ENCODE data around the gene PLA2G1B. TPM values are rescaled to one million over a fixed set of nuclear protein-coding genes. Genes with fewer than 3 reads are reported as not detected.

The PLA2G1B gene
- total and polyA plus RNA-seq, 2 of the 13 experiments (the other 11 are each of a cell fraction or from before 2014, with no cell fraction given): 0.33 to 1.4 TPM

- H2AFZ ChIP-seq (ENCODE audit: low read length): no peak overlapping the region
- 38% methylated on average over 5 of the region's 5 CpGs for WGBS (ENCODE audit: low lambda C conversion rate)
- ChIA-PET CTCF (ENCODE audit: low intra/inter-chr PET ratio, low total read pairs) (no interaction called here), POLR2A (interaction anchor here (1.6 to 7.1 kb wide), 3 partner anchors 12 to 113 kb away, joined by 4 to 76 read pairs (median 35); partner anchors contain the start of genes RNU4-1, RNU4-2, RPLP0 and SIRT4)
- H3K27me3 ChIP-seq (ENCODE audit: control insufficient read depth in 1 of 2, insufficient read depth in 2 of 2, low read length in 2 of 2): no peaks in the 10 kb centered on the region; a peak in 1 of 5 replicates
- no peak overlapping the region for H3K9ac ChIP-seq (ENCODE audit: insufficient read depth, low read depth, low read length)
- in situ Hi-C loops (cut with HindIII; ENCODE audit: extremely low pct_ligation_motif_present, low pct_unique_long_range_greater_than_20kb): no loop called here
- FAIRE-seq (no peak), DNase-seq (ENCODE audit: low spot score) (no peak), ATAC-seq (no peak)
- intact Hi-C loops (cut with micrococcal nuclease; ENCODE audit: unreplicated experiment): no loop called here
- no TSS peak for BruUV-seq (replicated peaks)
- H3K79me2 ChIP-seq (ENCODE audit: insufficient read depth, low read length): peaks cover 4% of the 10 kb centered on the region
- H3K36me3 ChIP-seq (replicated peaks in 1 of 2; ENCODE audit: control insufficient read depth in 1 of 2, insufficient read depth in 2 of 2, low read length in 2 of 2): no peaks in the 10 kb centered on the region
- H3K9me3 ChIP-seq (ENCODE audit: low read length): no peaks in the 10 kb centered on the region
- no peak overlapping the region for H3K4me3 ChIP-seq (replicated peaks in 1 of 3; ENCODE audit: insufficient read depth in 1 of 3, low read depth in 2 of 3, low read length in 3 of 3)
- no peak overlapping the region for H3K4me2 ChIP-seq (ENCODE audit: low read depth, low read length)
- H4K20me1 ChIP-seq (ENCODE audit: insufficient read depth, low read length): no peaks in the 10 kb centered on the region
- no peak overlapping the region for H3K27ac ChIP-seq (ENCODE audit: extremely low read length, insufficient read depth, low read length)
- TF ChIP-seq ZNF629 (CRISPR knock-in tag; conservative IDR thresholded peaks at IDR 0.05): peak; percentile 96
- TF ChIP-seq CTCF (CRISPR knock-in tag; IDR thresholded peaks at IDR 0.05): peak; percentile 27; the same call in 1 of the 2 replicates
- 0 out of 2 replicates have a peak, but pooled peaks have one; percentile 26 for TF ChIP-seq ERF (CRISPR knock-in tag; IDR thresholded peaks at IDR 0.05)
- TF ChIP-seq ZNF777 (CRISPR knock-in tag; IDR thresholded peaks at IDR 0.05): no peak
- H3K4me1 ChIP-seq (ENCODE audit: insufficient read depth, low read length): peaks cover 8% of the 10 kb centered on the region
Observed at GRCh38 chr12:120314220-120314619, 13.4 kb downstream of the PLA2G1B start.

- in situ Hi-C loops (cut with HindIII; ENCODE audit: extremely low pct_ligation_motif_present, low pct_unique_long_range_greater_than_20kb) (no loop called here), intact Hi-C loops (cut with micrococcal nuclease; ENCODE audit: unreplicated experiment) (no loop called here)
- peaks cover 10% of the 10 kb centered on the region for H3K4me1 ChIP-seq (ENCODE audit: insufficient read depth, low read length)
- ATAC-seq: peak; percentile 96
- H3K36me3 ChIP-seq (replicated peaks in 1 of 2; ENCODE audit: control insufficient read depth in 1 of 2, insufficient read depth in 2 of 2, low read length in 2 of 2): no peaks in the 10 kb centered on the region
- peak within 1 kb of the TSS; percentile 91 for H2AFZ ChIP-seq (ENCODE audit: low read length)
- POLR2A ChIA-PET: interaction anchor here (0.7 to 7.1 kb wide), 11 partner anchors 8 to 151 kb away, joined by 3 to 147 read pairs (median 15); partner anchors contain the start of genes COX6A1, PXN, RNU4-1 and RNU4-2
- CTCF ChIA-PET (ENCODE audit: low intra/inter-chr PET ratio, low total read pairs): interaction anchor here (1.3 kb wide), 1 partner anchor 15 kb away, joined by 5 read pairs; no protein-coding TSS in a partner anchor
- no peaks in the 10 kb centered on the region for H3K9me3 ChIP-seq (ENCODE audit: low read length)
- H3K4me3 ChIP-seq (replicated peaks in 1 of 3; ENCODE audit: insufficient read depth in 1 of 3, low read depth in 2 of 3, low read length in 3 of 3): peak within 1 kb of the TSS; percentile 66 to 79 (median 71)
- no peaks in the 10 kb centered on the region for H3K79me2 ChIP-seq (ENCODE audit: insufficient read depth, low read length)
- H3K27ac ChIP-seq (ENCODE audit: extremely low read length, insufficient read depth, low read length): peak within 1 kb of the TSS; percentile 70
- H3K9ac ChIP-seq (ENCODE audit: insufficient read depth, low read depth, low read length): peak within 1 kb of the TSS; percentile 79
- H3K4me2 ChIP-seq (ENCODE audit: low read depth, low read length): peak within 1 kb of the TSS; percentile 68
- WGBS (ENCODE audit: low lambda C conversion rate): 3% methylated on average over 31 of the region's 31 CpGs
- H4K20me1 ChIP-seq (ENCODE audit: insufficient read depth, low read length): no peaks in the 10 kb centered on the region
- peak; percentile 99 for FAIRE-seq
- BruUV-seq (replicated peaks): TSS peak; percentile 86
- DNase-seq (ENCODE audit: low spot score): peak; percentile 93
- no peaks in the 10 kb centered on the region for H3K27me3 ChIP-seq (ENCODE audit: control insufficient read depth in 1 of 2, insufficient read depth in 2 of 2, low read length in 2 of 2)
- TF ChIP-seq ZBTB1 (CRISPR knock-in tag; IDR thresholded peaks at IDR 0.05; ENCODE audit: borderline replicate concordance) (no peak), ZNF691 (CRISPR knock-in tag; IDR thresholded peaks at IDR 0.05; ENCODE audit: borderline replicate concordance, low read depth) (peak; percentile 62; the same call in 1 of the 2 replicates), DNMT3B (CRISPR knock-in tag; conservative IDR thresholded peaks at IDR 0.05) (0 out of 2 replicates have a peak, but pooled peaks have one; percentile 70), TIGD3 (CRISPR knock-in tag; IDR thresholded peaks at IDR 0.05; ENCODE audit: borderline replicate concordance) (no peak), ZNF350 (CRISPR knock-in tag; IDR thresholded peaks at IDR 0.05; ENCODE audit: borderline replicate concordance, low read depth) (peak; percentile 66; the same call in 1 of the 2 replicates)
Observed at GRCh38 chr12:120301962-120302815, 25.4 kb downstream of the PLA2G1B start, which contains the start of gene SIRT4. TSS of gene SIRT4 (plus strand) at chr12:120302321. CDS start at chr12:120303562, 1,241 bp downstream.
